Stimulated activated CD8-positive, alpha-beta memory T cell treated with anti-CD3 and anti-CD28 coated beads, Interleukin-15, amount 100 ng/mL, for 24 hours (primary cell): ENCODE data around the gene SORBS1.

Experiments used
- DNase-seq: peaks from one replicate; pipeline ENCODE4 v3.0.0-alpha.2; 2020; ENCODE audit warnings: low read depth

Gene SORBS1

GRCh38 chr10:95459446-95460045 lies 101.6 kb downstream of the SORBS1 start:
- no peak for DNase-seq

GRCh38 chr10:95458871-95459270 lies 102.3 kb downstream of the SORBS1 start:
- no peak for DNase-seq

- DNase-seq = no peak
Observed at GRCh38 chr10:95458014-95458413, 103.2 kb downstream of the SORBS1 start.

- DNase-seq = no peak
Observed at GRCh38 chr10:95457319-95457886, 103.8 kb downstream of the SORBS1 start.

- no peak for DNase-seq
Observed at GRCh38 chr10:95456516-95456915, 104.7 kb downstream of the SORBS1 start.

- DNase-seq = no peak
Observed at GRCh38 chr10:95454940-95455339, 106.2 kb downstream of the SORBS1 start.

- no peak for DNase-seq
Observed at GRCh38 chr10:95454356-95454755, 106.8 kb downstream of the SORBS1 start.

- no peak for DNase-seq
Observed at GRCh38 chr10:95451568-95452524, 109.3 kb downstream of the SORBS1 start.

GRCh38 chr10:95451150-95451549 lies 110.0 kb downstream of the SORBS1 start:
- no peak for DNase-seq

- no peak for DNase-seq
Observed at GRCh38 chr10:95450188-95450587, 111.0 kb downstream of the SORBS1 start.

- DNase-seq = no peak
Observed at GRCh38 chr10:95447685-95448084, 113.5 kb downstream of the SORBS1 start.

GRCh38 chr10:95445837-95446486 lies 115.2 kb downstream of the SORBS1 start:
- DNase-seq = no peak

GRCh38 chr10:95445223-95445836 lies 115.8 kb downstream of the SORBS1 start:
- no peak for DNase-seq

- no peak for DNase-seq
Observed at GRCh38 chr10:95444792-95445191, 116.4 kb downstream of the SORBS1 start.

GRCh38 chr10:95443636-95444035 lies 117.5 kb downstream of the SORBS1 start:
- DNase-seq = no peak

- no peak for DNase-seq
Observed at GRCh38 chr10:95442341-95442740, 118.8 kb downstream of the SORBS1 start.

GRCh38 chr10:95441547-95441923 lies 119.6 kb downstream of the SORBS1 start:
- no peak for DNase-seq

- no peak for DNase-seq
Observed at GRCh38 chr10:95440756-95441546, 120.2 kb downstream of the SORBS1 start.

- DNase-seq = no peak
Observed at GRCh38 chr10:95440038-95440725, 121.0 kb downstream of the SORBS1 start.

- DNase-seq = no peak
Observed at GRCh38 chr10:95438781-95439180, 122.4 kb downstream of the SORBS1 start.

GRCh38 chr10:95437669-95438068 lies 123.5 kb downstream of the SORBS1 start:
- no peak for DNase-seq
